HG03469 (cell line): Measurements from ENCODE around the gene MRPS23.
"Not testable (repeated sequence)": the region's sequence is repeated elsewhere in the genome, so short reads cannot be mapped to it uniquely, and the experiment has no call there.

Source experiments
- ATAC-seq: cut with Tn5 transposase; IDR thresholded peaks from one replicate; pipeline ENCODE4 v1.9.1; 2021; ENCODE audit warnings: mild to moderate bottlenecking, moderate library complexity, moderate number of reproducible peaks; ENCODE audit not compliant: unreplicated experiment

MRPS23 gene

DNA sequence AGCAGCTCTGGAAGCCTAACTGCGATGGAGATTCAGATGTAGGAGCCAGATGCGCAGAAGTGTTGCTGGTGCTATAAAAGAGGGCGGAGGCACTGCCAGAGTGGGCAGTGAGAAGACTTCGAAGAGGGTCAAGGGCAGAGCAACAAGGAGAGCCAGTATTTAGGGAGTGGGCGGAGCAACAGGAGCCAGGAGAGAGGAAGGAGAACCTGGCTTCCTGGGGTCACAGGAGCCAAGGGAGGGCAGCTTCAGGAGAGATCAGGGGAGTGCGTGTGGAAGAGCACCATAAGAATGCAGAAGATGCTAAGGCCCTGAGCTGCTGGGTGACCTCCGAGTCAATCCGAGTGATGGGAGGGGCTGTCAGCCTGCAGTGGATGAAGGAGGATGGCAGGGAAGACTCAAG, 14.4 kb upstream of the MRPS23 start:
- ATAC-seq = no peak

DNA sequence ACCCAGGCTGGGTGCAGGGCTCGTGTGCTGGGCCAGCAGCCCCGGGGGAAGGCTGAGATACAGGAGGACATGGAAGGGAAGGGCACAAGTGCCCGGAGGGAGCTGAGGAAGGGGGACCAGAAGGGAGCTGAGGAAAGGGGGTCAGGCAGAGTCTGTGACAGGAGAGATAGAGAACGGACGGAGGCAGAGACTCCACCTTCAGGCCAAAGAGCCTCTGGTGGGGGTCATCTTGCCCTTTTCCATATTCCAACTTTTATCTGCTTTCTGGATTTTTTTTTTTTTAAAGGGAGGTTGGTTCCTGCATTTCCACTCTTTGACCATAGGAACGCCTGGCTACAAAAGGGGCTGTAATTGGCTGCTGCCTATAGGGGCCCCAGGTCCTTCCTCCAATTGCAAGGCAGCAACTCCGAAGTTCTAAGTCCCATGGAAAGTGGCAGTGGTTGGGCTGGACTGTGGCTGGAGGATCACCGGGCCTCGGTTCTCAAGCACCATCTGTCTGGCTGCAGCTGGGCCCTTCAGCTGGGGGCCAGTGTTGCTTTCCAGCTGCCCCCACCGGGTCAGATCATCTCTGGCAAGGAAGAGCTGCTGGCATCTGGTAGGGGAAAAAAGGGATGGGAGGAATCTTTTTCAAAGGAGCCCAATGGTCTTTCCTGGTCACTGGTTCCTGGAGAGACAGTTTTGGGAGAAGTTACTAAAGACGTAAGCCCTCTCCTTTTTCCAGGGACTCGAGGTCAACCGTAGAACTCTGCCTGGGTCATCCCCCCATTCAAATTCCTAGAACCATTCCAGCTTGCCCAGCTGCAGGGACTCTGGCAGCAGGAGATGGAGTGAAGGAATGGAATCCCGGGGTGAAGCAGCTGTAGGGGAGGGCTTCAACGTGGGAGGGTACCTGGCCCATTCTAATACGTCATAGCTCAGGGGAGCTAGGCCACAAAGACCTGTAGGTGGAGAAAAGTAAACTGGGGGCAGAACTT, 13.1 kb upstream of the MRPS23 start:
- no peak for ATAC-seq

DNA sequence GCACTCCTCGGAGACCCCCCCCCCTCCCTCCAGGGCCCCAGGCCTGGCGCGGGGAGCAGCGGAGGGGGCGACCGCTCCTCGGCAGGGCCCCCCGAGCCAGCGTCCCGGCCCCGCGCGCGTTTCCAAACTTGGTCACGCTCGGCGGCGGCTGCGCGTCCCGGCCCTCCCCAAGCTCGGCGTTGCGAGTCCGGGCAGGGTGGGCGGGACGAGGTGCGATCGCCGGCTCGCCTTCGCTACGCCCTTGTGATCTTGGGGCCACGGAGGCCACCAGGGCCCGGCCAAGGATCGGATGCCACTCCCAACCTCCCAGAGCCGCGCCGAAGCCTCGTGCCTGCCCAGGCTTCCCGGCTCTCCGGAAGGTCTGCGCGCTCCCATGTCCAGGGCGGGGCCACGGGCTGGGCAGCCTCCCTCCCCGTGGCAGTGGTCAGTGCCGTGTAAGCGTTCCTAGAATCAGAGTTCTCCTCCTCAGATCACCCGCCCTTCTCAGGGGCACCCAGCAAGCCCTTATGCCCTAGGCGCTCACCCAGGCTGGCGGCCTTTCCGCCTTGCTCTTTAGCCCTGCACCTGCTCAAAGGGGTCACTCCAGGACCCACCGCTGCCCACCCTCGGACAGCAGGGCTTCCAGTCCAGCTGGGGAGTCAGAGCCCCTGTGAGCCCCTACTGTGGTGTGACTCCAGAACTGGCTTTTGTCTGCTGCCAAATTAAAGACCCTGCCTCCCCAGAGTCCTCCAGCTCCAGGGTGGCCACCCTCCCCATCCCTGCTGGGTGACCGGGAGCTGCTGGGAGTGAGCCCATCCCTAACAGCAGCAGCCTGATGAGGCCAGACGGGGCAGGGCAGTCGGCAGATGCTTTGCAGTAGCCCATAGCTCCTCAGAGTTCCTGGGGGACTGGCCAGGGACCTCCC, 12.2 kb upstream of the MRPS23 start:
- no peak for ATAC-seq

DNA sequence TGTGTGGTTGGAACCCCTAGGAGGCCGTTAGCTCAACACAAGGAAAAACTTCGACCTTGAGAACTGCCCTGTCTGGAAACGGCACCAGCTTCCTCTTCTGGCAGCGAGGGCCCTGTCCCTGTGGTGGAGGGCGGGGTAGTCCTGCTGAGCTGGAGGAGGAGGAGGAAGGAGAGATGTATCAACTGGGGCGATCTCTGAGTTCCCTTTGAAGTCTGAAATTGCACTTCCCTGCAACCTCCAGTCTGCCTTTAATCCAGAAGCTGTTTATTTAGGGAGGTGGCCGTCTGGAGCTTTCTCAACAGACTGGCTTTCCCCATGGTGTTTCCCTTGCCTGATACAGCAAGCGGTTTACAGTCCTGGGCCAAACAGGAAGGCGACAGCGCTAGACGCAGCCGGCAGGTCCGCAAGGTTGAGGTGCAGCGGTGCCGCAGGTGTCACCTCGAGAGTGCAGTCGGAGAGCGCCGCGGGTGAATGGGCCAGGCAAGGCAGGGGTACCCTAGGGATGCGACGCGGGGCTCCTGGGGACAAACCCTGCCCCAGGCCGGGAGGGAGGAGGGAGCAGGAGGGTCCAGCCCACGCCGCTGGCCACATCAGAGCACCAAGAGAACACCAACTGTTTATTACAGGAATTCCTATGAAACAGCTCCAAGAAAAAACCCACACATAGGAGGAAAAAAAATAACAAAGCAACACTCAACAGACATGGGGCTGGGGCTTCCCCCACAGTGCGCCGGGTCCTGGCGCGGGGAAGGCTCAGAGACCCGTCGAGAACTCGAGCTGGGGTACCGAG, 11.4 kb upstream of the MRPS23 start:
- no peak for ATAC-seq

- no peak for ATAC-seq
Observed at GRCh38 chr17:57860414-57860999, 10.7 kb upstream of the MRPS23 start.

DNA sequence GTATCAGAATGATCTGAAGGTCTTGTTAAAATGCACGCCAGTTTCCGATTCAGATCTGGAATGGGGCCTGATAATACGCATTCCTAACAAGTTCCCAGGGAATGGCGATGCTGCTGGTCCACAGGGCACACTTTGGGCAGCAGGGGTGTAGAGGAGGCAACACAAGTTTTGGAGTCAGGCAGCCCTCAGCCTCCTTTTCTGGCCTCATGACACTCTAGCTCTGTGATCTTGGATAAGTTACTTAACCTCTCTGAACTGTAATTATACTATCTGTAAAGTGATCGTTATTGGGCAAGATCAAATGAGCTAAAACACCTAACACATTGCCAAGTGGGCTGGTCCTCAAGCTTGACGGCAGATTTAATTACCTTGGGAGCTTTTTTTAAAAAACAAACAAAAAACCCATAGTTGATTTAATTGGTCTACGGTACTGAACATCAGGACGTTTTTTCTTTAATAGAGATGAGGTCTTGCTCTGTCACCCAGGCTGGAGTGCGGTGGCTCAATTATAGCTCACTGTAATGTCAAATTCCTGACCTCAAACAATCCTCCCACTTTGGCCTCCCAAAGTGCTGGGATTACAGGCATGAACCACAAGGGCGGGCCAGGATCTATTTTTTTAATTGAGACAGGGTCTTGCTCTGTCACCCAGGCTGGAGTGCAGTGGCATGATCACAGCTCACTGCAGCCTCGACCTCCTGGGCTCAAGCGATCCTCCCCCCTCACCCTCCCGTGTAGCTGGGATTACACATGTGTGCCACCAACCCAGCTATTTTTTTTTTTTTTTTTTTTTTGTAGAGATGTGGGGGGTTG, 10.0 kb upstream of the MRPS23 start:
- no peak for ATAC-seq

DNA sequence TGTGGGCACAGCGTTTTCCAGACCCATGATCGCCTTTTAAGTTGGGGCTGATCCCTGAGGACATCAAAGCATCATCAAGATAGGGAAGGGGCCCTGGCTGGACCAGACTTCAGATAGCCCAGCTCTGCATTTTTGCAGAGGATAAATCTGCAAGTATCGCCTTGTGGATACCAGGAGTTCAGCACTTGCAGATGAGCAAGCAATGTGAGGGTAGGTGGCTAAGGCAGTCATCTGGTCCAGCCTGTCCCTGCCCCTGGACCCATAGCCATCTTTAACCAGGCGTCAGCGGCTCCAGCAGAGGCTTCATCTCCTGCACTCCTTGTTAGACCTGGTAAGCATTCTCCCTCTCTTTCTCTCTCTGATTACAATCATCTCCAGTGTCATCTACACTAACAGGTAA, 9.0 kb upstream of the MRPS23 start:
- ATAC-seq = no peak

- no peak for ATAC-seq
Observed at GRCh38 chr17:57856792-57857620, 7.2 kb upstream of the MRPS23 start.

DNA sequence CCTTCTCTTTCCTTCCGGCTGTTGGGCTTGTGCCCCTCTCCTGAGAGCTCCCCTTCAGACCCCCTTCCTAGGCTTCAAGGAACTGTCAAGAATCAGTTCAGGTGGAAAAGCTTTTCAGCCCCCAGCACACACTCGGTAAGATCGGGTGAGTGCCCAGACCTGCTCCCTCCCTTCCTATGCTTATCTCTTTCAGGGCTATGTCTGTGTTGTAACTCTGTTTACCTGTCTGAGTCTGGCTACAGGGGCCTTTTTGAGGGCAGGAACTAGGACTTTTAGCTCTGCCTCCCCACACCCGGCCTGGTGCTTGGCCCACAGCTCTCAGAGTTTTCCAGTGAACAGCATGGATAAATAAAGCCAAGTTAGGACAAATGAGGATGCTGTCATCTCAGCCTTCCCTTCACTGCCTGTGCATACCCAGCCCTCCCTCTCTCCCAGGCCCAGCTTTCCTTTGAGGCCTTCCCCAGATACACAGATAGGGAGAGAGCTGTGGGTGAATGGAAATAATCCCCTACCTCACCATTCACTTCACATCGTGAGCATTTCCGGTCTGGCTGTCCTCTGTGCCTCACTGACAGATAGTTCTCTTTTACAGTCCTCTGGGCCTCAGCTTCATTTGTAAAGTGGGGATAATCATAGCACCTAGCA, 5.7 kb upstream of the MRPS23 start:
- no peak for ATAC-seq

DNA sequence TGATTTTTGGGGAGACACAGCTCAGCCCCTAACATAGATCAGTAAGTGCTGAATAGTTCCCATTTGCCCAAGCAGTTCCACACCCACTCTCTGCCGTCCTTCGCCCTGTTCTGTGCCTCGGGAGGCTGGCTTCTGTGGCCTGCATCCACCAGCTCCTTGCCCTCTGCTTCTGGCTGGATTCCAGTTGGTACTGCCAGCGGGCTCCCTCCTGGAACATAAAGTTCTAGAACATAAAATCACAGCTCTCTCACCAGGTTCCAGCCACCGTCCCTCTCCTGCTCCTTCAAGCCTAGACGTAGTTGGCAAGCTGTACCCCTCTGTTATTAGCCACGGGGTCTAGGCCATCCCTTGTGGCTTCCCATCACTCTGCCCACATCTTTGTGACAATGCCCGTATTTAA, 3.9 kb upstream of the MRPS23 start:
- no peak for ATAC-seq

- no peak for ATAC-seq
Observed at GRCh38 chr17:57852955-57853328, 3.1 kb upstream of the MRPS23 start.

GRCh38 chr17:57852092-57852954, 2.5 kb upstream of the MRPS23 start:
- no peak for ATAC-seq

DNA sequence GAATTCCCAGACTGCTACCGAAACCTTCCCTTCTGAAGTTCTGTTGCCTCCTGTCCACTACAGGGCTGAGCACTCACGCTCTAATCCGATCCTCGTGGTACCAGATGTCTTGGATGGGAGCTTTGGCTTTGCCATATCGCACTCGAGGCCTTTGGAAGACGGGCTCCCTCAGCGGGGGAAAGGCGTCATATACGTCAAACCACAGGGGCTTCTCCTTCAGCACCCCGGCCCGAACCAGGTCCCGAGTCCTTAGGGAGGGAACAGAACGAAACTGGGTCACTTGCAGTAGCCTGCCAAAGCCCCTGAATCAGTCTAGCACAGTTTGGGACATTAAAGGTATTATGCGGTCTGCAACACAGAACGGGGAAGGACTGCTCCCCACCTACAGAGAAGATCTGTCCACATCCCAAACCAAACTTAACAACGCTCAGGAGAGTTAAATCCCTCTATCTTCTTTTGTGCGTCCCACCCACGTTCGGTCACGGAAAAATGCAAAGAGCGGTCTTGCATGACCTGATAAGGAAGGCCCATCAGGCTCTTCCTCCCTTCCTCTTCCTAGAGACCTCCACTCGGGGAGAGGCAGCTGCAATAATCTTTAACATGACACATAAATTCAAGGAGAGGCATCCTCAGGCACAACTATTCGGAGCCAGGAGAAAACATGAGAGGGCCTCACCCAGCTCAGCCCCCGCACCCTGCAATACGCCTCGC, 526 bp downstream of the MRPS23 start:
- ATAC-seq = peak; percentile 6

DNA sequence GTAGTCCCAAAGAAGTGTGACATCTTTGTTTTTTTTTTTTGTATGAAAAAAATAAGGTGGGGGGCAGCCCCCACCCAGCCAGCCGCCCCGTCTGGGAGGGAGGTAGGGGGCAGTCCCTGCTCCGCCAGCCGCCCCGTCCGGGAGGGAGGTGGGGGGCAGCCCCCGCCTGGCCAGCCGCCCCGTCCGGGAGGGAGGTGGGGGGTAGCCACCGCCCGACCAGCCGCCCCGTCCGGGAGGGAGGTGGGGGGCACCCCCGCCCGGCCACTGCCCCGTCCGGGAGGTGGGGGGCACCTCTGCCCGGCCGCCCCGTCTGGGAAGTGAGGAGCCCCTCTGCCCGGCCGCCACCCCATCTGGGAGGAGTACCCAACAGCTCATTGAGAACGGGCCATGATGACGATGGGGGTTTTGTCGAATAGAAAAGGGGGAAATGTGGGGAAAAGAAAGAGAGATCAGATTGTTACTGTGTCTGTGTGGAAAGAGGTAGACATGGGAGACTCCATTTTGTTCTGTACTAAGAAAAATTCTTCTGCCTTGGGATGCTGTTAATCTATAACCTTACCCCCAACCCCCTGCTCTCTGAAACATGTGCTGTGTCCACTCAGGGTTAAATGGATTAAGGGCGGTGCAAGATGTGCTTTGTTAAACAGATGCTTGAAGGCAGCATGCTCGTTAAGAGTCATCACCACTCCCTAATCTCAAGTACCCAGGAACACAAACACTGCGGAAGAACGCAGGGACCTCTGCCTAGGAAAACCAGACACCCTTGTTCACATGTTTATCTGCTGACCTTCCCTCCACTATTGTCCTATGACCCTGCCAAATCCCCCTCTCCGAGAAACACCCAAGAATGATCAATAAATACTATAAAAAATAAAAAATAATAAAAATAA, 3.5 kb downstream of the MRPS23 start:
- ATAC-seq = not testable (repeated sequence)

- ATAC-seq = no peak
Observed at GRCh38 chr17:57842280-57842679, 7.6 kb downstream of the MRPS23 start.

DNA sequence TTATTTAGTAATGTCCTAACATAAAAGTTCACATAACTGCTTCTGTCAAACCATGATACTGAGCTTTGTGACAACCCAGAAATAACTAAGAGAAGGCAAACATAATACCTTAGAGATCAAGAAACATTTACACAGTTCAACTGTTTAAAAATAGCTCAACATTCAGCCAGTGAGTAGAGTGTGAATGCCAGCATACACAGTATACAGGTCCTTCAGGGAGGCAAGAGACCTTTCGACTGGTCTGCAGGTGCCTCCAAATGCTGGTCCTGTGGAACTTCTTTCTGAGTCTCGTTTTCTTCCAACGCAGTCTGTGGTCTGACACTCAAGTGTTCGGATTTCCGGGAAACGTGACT, 10.3 kb downstream of the MRPS23 start:
- no peak for ATAC-seq
